ENCODE measurements around the gene PPIH.

GRCh38 chr1:42682739-42683531 is 24.7 kb downstream of the PPIH start:
- TF ChIP-seq CTCF (IDR thresholded peaks at IDR 0.05; ENCODE audit: low read length) (no peak), EZH2 (IDR thresholded peaks at IDR 0.05; ENCODE audit: borderline replicate concordance, low read length) (no peak)

All from OCI-LY1 (cell line).